Measurements from ENCODE around the gene RIN1. TPM values are rescaled to one million over a fixed set of nuclear protein-coding genes. Genes with fewer than 3 reads are reported as not detected.
"Not testable (repeated sequence)": the region's sequence is repeated elsewhere in the genome, so short reads cannot be mapped to it uniquely, and the experiment has no call there.

The RIN1 gene
- total RNA-seq, 2 donors from 2014 or later: 1.6 to 3.4 TPM

GRCh38 chr11:66321606-66322005 is 14.6 kb downstream of the RIN1 start:
- Mint-ChIP-seq H3K4me3 (no peak overlapping the region), H3K4me1 (peaks cover 6% of the 10 kb centered on the region), H3K27ac (no peak overlapping the region), H3K9me3 (no peaks in the 10 kb centered on the region), H3K36me3 (ENCODE audit: low read depth) (no peaks in the 10 kb centered on the region), H3K27me3 (no peaks in the 10 kb centered on the region)
- no peak for ATAC-seq (replicated peaks)

GRCh38 chr11:66320748-66321147 is 15.5 kb downstream of the RIN1 start:
- not testable (repeated sequence) for H3K36me3 Mint-ChIP-seq (ENCODE audit: low read depth); H3K4me3 Mint-ChIP-seq; H3K4me1 Mint-ChIP-seq; H3K27ac Mint-ChIP-seq; ATAC-seq (replicated peaks); H3K27me3 Mint-ChIP-seq; H3K9me3 Mint-ChIP-seq

GRCh38 chr11:66320289-66320688 is 15.9 kb downstream of the RIN1 start:
- H3K4me1 Mint-ChIP-seq; H3K9me3 Mint-ChIP-seq; ATAC-seq (replicated peaks): not testable (repeated sequence)

GRCh38 chr11:66318600-66318970 is 17.6 kb downstream of the RIN1 start:
- H3K36me3 Mint-ChIP-seq (ENCODE audit: low read depth): no peaks in the 10 kb centered on the region
- no peak for ATAC-seq (replicated peaks)
- no peak overlapping the region for H3K27ac Mint-ChIP-seq
- peaks cover 6% of the 10 kb centered on the region for H3K4me1 Mint-ChIP-seq
- no peaks in the 10 kb centered on the region for H3K9me3 Mint-ChIP-seq
- H3K4me3 Mint-ChIP-seq: no peak overlapping the region
- no peaks in the 10 kb centered on the region for H3K27me3 Mint-ChIP-seq

More at GRCh38 chr11:66320289-66320688, 15.9 kb downstream of the RIN1 start:
- H3K4me3 Mint-ChIP-seq; H3K36me3 Mint-ChIP-seq (ENCODE audit: low read depth); H3K27me3 Mint-ChIP-seq; H3K27ac Mint-ChIP-seq: not testable (repeated sequence)

- H3K4me3 Mint-ChIP-seq: no peak overlapping the region
- no peaks in the 10 kb centered on the region for H3K9me3 Mint-ChIP-seq
- ATAC-seq (replicated peaks): no peak
- H3K4me1 Mint-ChIP-seq: peaks cover 3% of the 10 kb centered on the region
- H3K27ac Mint-ChIP-seq: no peak overlapping the region
- H3K36me3 Mint-ChIP-seq (ENCODE audit: low read depth): no peaks in the 10 kb centered on the region
- no peaks in the 10 kb centered on the region for H3K27me3 Mint-ChIP-seq
Measured at GRCh38 chr11:66317723-66318599, 18.3 kb downstream of the RIN1 start.

- no peak overlapping the region for H3K4me3 Mint-ChIP-seq
- no peak overlapping the region for H3K27ac Mint-ChIP-seq
- no peaks in the 10 kb centered on the region for H3K36me3 Mint-ChIP-seq (ENCODE audit: low read depth)
- peaks cover 3% of the 10 kb centered on the region for H3K4me1 Mint-ChIP-seq
- H3K9me3 Mint-ChIP-seq: no peaks in the 10 kb centered on the region
- H3K27me3 Mint-ChIP-seq: no peaks in the 10 kb centered on the region
- ATAC-seq (replicated peaks): no peak
Measured at GRCh38 chr11:66317322-66317722, 18.9 kb downstream of the RIN1 start.

- Mint-ChIP-seq H3K36me3 (ENCODE audit: low read depth) (no peaks in the 10 kb centered on the region), H3K27me3 (no peaks in the 10 kb centered on the region), H3K4me1 (peaks cover 3% of the 10 kb centered on the region), H3K9me3 (no peaks in the 10 kb centered on the region), H3K27ac (no peak within 1 kb of the TSS), H3K4me3 (no peak within 1 kb of the TSS)
- ATAC-seq (replicated peaks): no peak
Measured at GRCh38 chr11:66316849-66317251, 19.4 kb downstream of the RIN1 start, which contains the start of gene CD248. Gene CD248 (minus strand): TSS chr11:66317044. CDS start chr11:66317027, 17 bp downstream.

- ATAC-seq (replicated peaks): no peak
- H3K27me3 Mint-ChIP-seq: no peaks in the 10 kb centered on the region
- peaks cover 3% of the 10 kb centered on the region for H3K4me1 Mint-ChIP-seq
- H3K27ac Mint-ChIP-seq: no peak overlapping the region
- no peak overlapping the region for H3K4me3 Mint-ChIP-seq
- H3K9me3 Mint-ChIP-seq: no peaks in the 10 kb centered on the region
- H3K36me3 Mint-ChIP-seq (ENCODE audit: low read depth): no peaks in the 10 kb centered on the region
Measured at GRCh38 chr11:66315921-66316811, 20.1 kb downstream of the RIN1 start.

GRCh38 chr11:66315498-66315885 is 20.7 kb downstream of the RIN1 start:
- no peak overlapping the region for H3K4me3 Mint-ChIP-seq
- peak overlapping the region; percentile 78 for H3K27ac Mint-ChIP-seq
- peaks cover 3% of the 10 kb centered on the region for H3K4me1 Mint-ChIP-seq

GRCh38 chr11:66314561-66315497 is 21.4 kb downstream of the RIN1 start:
- no peaks in the 10 kb centered on the region for H3K27me3 Mint-ChIP-seq
- no peak for ATAC-seq (replicated peaks)
- H3K36me3 Mint-ChIP-seq (ENCODE audit: low read depth): no peaks in the 10 kb centered on the region
- H3K9me3 Mint-ChIP-seq: no peaks in the 10 kb centered on the region
- H3K4me1 Mint-ChIP-seq: peaks cover 3% of the 10 kb centered on the region
- peak overlapping the region; percentile 78 for H3K4me3 Mint-ChIP-seq
- peak overlapping the region; percentile 78 for H3K27ac Mint-ChIP-seq

More at GRCh38 chr11:66315498-66315885, 20.7 kb downstream of the RIN1 start:
- H3K27me3 Mint-ChIP-seq: no peaks in the 10 kb centered on the region
- ATAC-seq (replicated peaks): no peak
- no peaks in the 10 kb centered on the region for H3K36me3 Mint-ChIP-seq (ENCODE audit: low read depth)
- no peaks in the 10 kb centered on the region for H3K9me3 Mint-ChIP-seq

- ATAC-seq (replicated peaks): no peak
- no peaks in the 10 kb centered on the region for H3K27me3 Mint-ChIP-seq
- no peaks in the 10 kb centered on the region for H3K36me3 Mint-ChIP-seq (ENCODE audit: low read depth)
- peak overlapping the region; percentile 54 for H3K27ac Mint-ChIP-seq
- peaks cover 3% of the 10 kb centered on the region for H3K4me1 Mint-ChIP-seq
- no peaks in the 10 kb centered on the region for H3K9me3 Mint-ChIP-seq
- H3K4me3 Mint-ChIP-seq: peak overlapping the region; percentile 78
Measured at GRCh38 chr11:66314186-66314501, 22.1 kb downstream of the RIN1 start.

GRCh38 chr11:66313321-66314185 is 22.7 kb downstream of the RIN1 start:
- peak overlapping the region; percentile 54 for H3K27ac Mint-ChIP-seq
- peaks cover 3% of the 10 kb centered on the region for H3K4me1 Mint-ChIP-seq
- no peaks in the 10 kb centered on the region for H3K36me3 Mint-ChIP-seq (ENCODE audit: low read depth)
- peak overlapping the region; percentile 78 for H3K4me3 Mint-ChIP-seq
- no peaks in the 10 kb centered on the region for H3K9me3 Mint-ChIP-seq
- no peaks in the 10 kb centered on the region for H3K27me3 Mint-ChIP-seq
- ATAC-seq (replicated peaks): no peak

- no peaks in the 10 kb centered on the region for H3K9me3 Mint-ChIP-seq
- H3K4me3 Mint-ChIP-seq: peak overlapping the region; percentile 78
- peak overlapping the region; percentile 77 for H3K27ac Mint-ChIP-seq
- peaks cover 3% of the 10 kb centered on the region for H3K4me1 Mint-ChIP-seq
- peak; percentile 76 for ATAC-seq (replicated peaks)
- no peaks in the 10 kb centered on the region for H3K36me3 Mint-ChIP-seq (ENCODE audit: low read depth)
- no peaks in the 10 kb centered on the region for H3K27me3 Mint-ChIP-seq
Measured at GRCh38 chr11:66312549-66313320, 23.5 kb downstream of the RIN1 start.
